ENCODE measurements around the gene CDKAL1.
"Not testable (repeated sequence)": the region's sequence is repeated elsewhere in the genome, so short reads cannot be mapped to it uniquely, and the experiment has no call there.

Gene CDKAL1

GRCh38 chr6:21188505-21189223 lies 654.4 kb downstream of the CDKAL1 start:
- no peak for DNase-seq (ENCODE audit: low read depth in 2 of 2, low spot score in 1 of 2)

GRCh38 chr6:21189759-21190158 lies 655.5 kb downstream of the CDKAL1 start:
- no peak for DNase-seq (ENCODE audit: low read depth in 2 of 2, low spot score in 1 of 2)

- DNase-seq (ENCODE audit: low read depth in 2 of 2, low spot score in 1 of 2) = no peak
Observed at GRCh38 chr6:21190701-21191100, 656.4 kb downstream of the CDKAL1 start.

GRCh38 chr6:21193790-21194475 lies 659.7 kb downstream of the CDKAL1 start:
- DNase-seq (ENCODE audit: low read depth in 2 of 2, low spot score in 1 of 2) = no peak

- DNase-seq (ENCODE audit: low read depth in 2 of 2, low spot score in 1 of 2) = not testable (repeated sequence)
Observed at GRCh38 chr6:21195301-21195700, 661.0 kb downstream of the CDKAL1 start.

- DNase-seq (ENCODE audit: low read depth in 2 of 2, low spot score in 1 of 2) = no peak
Observed at GRCh38 chr6:21198032-21198640, 663.9 kb downstream of the CDKAL1 start.

- DNase-seq (ENCODE audit: low read depth in 2 of 2, low spot score in 1 of 2) = no peak
Observed at GRCh38 chr6:21199262-21199661, 665.0 kb downstream of the CDKAL1 start.

GRCh38 chr6:21200134-21200870 lies 666.0 kb downstream of the CDKAL1 start:
- no peak for DNase-seq (ENCODE audit: low read depth in 2 of 2, low spot score in 1 of 2)

- no peak for DNase-seq (ENCODE audit: low read depth in 2 of 2, low spot score in 1 of 2)
Observed at GRCh38 chr6:21201187-21201586, 666.9 kb downstream of the CDKAL1 start.

- no peak for DNase-seq (ENCODE audit: low read depth in 2 of 2, low spot score in 1 of 2)
Observed at GRCh38 chr6:21201637-21202350, 667.5 kb downstream of the CDKAL1 start.

GRCh38 chr6:21202521-21202920 lies 668.3 kb downstream of the CDKAL1 start:
- no peak for DNase-seq (ENCODE audit: low read depth in 2 of 2, low spot score in 1 of 2)

GRCh38 chr6:21204951-21205350 lies 670.7 kb downstream of the CDKAL1 start:
- no peak for DNase-seq (ENCODE audit: low read depth in 2 of 2, low spot score in 1 of 2)

GRCh38 chr6:21208081-21208795 lies 674.0 kb downstream of the CDKAL1 start:
- DNase-seq (ENCODE audit: low read depth in 2 of 2, low spot score in 1 of 2) = no peak

GRCh38 chr6:21208796-21209186 lies 674.5 kb downstream of the CDKAL1 start:
- DNase-seq (ENCODE audit: low read depth in 2 of 2, low spot score in 1 of 2) = no peak

GRCh38 chr6:21213492-21213891 lies 679.2 kb downstream of the CDKAL1 start:
- DNase-seq (ENCODE audit: low read depth in 2 of 2, low spot score in 1 of 2) = no peak

- DNase-seq (ENCODE audit: low read depth in 2 of 2, low spot score in 1 of 2) = no peak
Observed at GRCh38 chr6:21214738-21215448, 680.6 kb downstream of the CDKAL1 start.

- no peak for DNase-seq (ENCODE audit: low read depth in 2 of 2, low spot score in 1 of 2)
Observed at GRCh38 chr6:21219241-21219640, 685.0 kb downstream of the CDKAL1 start.

- no peak for DNase-seq (ENCODE audit: low read depth in 2 of 2, low spot score in 1 of 2)
Observed at GRCh38 chr6:21219856-21220255, 685.6 kb downstream of the CDKAL1 start.

- no peak for DNase-seq (ENCODE audit: low read depth in 2 of 2, low spot score in 1 of 2)
Observed at GRCh38 chr6:21220271-21220987, 686.2 kb downstream of the CDKAL1 start.
